Right kidney (tissue), 1 donor: ENCODE results near the gene GMCL1.

Source experiments
- DNase-seq: peaks from one replicate; pipeline ENCODE4 v3.0.0-alpha.2; 2016

GMCL1 gene

DNA sequence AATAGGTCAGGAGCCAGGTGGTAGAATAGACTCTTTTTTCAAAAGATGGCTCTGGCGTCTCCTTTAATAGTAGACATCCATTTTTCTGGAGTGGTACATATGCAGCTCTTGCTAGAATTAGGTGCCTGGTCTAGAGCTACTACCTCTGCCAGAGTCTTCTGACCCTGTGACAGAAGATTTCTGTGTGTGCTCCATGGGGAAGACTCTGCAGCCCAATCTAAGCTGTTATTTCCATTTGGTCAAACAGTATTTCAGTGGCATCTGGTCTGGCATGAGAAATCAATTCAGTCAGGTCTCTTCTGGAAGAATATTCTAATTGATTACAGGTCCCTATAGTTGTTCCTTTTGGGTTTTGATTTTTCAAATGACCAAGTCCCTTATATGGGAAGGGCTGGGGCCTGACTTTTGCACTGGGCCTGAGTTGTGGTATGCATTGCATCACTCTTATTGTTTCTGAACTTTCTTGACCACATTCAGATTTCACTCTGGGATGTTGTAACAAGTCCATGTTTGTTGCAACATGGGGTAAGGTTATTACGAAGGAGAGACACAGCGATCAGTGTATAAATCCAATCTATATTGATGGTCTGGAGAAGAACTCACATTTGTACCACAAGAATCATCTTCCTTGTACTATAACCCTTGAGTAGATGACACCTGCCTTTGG lies 97.5 kb downstream of the GMCL1 start:
- DNase-seq, result no peak
